Measurements from ENCODE around the gene ZC3HAV1.
"Not testable (repeated sequence)": the region's sequence is repeated elsewhere in the genome, so short reads cannot be mapped to it uniquely, and the experiment has no call there.

ZC3HAV1 gene

DNA sequence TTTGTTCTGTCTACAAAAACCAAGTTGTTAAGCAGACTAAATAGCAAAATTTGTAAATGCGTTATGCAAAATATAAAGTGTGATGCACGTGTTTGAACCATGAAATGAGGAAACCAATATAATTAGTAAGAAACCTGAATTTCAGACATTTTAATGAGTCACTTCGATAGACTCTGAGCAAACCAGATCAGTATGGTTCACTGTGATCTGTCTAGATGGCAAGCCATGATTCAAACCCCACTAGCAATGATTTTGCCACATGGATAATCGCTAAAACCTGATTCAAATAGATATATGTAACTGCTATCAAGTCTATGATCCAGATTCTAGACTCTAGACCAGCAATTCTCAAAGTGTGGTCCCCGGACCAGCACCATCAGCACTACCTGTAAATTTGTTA lies 24.8 kb downstream of the ZC3HAV1 start:
- DNase-seq = no peak

DNA sequence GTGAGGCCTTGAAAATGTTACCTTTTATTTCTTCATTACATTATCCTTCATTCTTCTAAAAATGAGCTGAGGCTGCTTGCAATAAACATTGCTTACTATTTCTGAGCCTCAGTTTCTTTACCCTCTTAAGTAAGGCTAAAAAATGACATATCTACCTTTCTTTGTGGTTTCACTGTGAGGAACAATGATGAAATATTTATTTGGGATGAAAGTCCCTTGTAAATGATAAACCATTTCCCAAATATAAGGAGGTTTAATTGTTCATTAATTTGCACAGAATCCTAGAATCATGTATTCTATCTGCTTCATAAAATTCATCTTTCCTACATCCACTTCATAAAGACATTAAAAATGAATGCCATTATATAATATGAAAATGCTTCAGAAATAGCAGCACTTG lies 27.9 kb downstream of the ZC3HAV1 start:
- no peak for DNase-seq

DNA sequence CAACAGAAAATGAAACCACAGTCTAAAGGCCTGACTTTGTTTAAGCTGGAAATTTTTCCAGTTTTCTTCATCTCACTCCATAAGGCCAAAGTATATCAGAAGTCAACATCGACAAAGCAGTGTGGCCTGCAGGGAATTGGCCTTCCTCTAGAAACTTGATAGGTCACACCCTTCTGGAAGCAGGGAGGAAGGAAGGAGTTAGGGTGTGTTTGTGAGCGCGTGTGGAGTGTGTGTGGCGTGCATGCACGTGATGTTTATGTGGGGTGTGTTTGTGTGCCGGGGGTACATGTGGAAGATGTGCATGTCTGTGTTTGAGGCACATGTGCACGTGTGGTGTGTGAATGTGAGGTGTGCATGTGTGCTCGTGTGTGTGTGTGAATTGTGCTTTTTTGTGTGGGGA lies 28.6 kb downstream of the ZC3HAV1 start:
- no peak for DNase-seq

DNA sequence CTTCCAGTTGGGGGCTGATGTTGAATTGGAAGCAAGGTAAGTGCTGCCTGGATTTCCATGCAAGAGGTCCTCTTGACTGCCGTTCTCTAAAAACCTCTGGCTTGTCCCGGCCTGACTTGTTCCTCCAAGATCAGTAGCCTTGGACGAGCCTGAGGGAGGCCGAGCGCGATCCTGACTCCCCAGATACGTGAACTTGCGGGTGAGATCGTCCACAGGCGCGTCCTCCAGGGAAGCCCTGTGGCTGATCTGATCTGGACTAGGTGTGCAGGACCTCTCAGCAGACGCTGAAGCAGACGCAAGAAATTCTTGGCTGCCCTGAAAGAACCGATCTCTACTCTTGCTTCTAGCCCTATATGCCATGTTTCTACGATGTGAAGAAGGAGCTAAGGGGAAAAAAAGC lies 29.7 kb downstream of the ZC3HAV1 start:
- DNase-seq = no peak

DNA sequence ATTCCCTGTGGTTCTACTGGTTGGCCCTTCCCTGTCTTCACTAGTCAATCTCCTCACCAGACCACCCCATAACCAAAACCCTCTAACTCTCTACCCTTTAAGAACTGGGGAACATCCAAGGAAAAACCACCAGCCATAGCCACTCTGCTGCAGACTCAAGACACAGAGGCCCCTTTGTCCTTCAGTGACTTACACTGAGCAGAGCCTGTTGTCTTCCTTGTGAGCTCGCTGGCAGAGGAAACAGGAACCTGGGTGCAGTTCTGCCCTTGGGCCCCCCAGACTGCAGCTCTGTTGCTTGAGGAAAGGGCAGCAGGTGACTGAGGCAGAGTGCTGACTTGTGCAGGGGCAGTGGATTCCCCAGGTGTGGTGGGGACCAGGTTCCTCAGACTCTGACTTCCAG lies 30.6 kb downstream of the ZC3HAV1 start:
- no peak for DNase-seq

DNA sequence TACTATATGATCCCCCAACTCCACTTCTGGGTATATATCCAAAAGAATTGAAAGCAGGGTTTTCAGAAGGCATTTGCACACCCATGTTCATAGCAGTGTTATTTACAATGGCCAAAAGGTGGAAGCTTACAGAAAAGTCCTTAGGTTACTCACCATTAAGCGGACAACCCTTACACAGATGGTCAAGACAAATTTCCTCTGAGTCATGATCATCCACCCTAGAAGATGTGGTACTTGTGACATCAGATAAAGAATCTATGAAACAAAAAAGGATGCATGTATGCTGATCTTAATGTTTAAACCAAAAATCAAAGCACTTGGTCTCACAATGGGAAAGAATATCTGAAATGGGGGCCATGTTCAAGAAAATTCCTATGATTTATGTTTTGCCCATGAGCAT lies 31.1 kb downstream of the ZC3HAV1 start:
- DNase-seq = no peak

DNA sequence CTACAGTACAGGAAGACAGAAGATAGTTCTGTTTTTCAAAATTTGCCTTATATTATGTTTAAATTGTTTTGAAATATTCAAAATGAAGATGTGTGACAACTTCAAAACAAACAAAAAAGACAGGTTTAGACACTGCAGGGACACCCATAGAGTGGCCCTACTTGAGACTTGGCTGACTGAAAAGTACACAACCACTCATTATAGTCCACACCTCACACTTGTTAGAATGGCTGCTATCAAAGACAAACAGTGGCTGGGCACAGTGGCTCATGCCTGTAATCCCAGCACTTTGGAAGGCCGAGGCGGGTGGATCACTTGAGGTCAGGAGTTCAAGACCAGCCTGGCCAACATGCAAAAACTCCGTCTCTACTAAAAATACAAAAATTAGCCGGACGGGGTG lies 31.8 kb downstream of the ZC3HAV1 start:
- DNase-seq = not testable (repeated sequence)

DNA sequence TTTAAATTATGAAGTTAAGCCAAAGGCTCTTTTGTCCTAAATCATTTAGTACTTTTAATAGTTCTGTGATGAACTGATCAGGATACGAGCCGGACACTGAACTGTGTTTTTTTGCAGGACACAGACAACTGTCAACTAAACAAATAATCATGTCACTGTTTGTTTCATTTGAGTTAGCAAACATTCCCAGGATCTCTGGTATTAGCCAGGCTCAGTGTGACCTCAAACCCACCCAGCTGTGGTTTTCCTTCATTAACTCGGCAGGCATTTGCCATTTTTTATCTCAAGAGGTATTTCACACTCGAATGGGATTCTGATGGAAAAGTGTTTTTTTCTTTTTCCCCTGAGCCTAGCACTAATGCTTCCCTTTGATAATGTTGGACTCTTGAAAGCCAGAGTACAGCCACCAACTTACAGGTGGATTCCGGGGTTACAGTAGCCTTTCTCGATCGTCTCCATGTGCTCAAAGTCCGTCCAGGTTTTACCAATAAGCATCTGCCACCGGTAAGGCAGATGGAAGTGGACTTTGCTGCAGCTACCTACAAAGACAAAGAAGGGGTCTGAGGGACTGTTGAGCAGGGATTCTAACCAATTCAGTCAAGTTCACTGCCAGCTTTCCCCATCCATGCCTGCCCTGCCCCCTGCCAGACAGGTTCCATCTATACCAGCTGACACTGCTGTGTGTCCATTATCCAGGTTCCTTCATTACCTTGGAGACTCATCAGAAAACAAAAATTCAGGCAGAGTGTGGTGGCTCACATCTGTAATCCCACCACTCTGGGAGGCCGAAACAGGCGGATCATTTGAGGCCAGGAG lies 33.4 kb downstream of the ZC3HAV1 start:
- no peak for DNase-seq

DNA sequence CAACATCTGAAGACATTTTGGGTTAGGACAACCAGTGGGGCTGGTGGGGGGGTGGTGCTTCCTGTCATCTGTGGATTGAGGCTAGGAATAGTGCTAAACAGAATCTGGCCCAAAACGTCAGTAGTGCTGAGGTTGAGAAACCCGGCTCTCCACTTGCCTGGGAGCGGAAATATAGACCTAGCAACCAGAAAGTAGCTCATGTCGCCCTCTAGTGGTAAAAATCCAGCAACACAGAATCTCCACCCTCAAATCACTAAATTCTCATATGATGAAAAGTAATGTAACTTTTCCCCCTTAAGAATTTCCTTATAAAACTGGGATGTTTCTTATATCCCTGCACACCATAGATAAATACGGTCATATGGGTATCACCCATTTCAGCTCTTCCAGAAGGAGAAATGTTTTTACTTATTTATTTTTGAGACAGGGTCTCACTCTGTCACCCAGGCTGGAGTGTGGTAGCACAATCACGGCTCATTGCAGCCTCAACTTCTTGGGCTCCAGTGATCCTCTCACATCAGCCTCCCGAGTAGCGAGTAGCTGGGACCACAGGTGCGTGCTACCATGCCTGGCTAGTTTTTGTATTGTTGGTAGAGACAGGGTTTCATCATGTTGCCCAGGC lies 34.4 kb downstream of the ZC3HAV1 start:
- DNase-seq = peak; percentile 67

DNA sequence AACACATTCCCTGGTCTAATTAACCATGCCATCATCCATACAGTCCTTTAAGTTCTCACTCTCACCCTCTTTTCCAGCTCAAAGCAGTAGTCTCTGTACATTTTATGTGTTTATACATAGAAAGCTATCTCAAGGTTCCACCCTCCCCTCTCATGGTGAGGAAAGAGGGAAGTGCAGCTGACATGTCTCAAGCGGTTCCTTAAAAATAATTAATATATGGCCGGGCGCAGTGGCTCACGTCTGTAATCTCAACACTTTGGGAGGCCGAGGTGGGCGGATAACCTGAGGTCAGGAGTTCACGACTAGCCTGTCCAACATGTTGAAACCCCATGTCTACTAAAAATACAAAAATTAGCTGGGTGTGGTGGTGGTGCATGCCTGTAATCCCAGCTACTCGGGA lies 36.7 kb downstream of the ZC3HAV1 start:
- no peak for DNase-seq

DNA sequence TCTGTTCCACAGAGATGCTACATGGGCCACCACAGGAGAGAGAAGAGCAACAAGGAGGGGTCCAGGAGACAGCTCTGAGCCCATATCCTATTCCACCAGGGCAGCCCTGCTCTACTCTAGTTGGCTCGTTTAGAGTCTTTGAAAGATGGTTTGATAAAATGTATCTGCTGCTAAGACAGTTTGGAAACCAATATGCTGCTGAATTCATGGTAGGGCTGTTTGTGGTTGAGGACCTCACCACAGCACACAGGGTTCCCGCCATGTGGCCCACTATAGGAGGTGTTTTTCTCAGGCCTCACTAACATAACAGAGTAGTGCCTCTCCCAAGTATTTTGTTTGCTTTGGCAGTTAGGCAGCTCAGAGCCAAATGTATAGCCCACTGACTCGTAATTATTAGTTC lies 37.8 kb downstream of the ZC3HAV1 start:
- no peak for DNase-seq

DNA sequence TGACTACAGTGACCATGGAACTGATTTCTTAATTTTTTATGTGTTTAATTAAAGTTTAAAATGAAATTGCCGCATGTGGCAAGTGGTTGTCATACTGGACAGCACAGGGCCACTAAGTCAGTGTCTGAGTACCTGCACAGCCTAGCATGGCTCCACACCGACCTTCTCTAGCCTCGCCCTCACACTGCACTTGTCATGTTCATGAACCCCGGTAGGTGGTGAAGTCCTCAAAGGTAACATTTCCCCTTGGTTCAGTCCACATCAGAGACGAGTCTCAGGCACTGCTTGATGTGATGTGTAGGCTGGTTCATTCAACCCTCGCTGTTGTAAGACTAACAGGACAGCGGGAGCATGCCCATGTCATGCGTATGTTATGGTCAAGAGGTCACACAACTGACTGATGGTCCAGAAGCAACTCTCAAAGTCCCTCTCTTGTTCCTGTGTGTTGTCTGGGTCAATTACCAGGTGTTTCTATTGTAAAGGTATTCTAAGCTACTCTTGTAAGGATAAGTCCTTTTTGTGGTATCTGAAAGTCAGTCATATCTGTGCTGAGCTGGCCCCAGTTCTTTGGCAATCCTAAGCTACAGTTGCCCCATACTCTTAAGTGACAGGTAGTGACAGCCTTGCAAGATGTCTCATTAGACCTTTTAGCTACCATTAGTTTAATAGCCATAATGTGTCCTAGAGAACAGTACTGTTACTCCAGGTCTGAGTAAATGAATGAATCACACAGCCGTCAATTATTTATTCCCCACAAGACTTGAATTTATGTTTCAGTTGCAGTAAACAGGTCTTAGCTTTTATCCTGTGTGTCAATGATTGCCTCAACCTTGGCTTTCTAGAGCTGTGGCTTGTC lies 40.7 kb downstream of the ZC3HAV1 start:
- no peak for DNase-seq

DNA sequence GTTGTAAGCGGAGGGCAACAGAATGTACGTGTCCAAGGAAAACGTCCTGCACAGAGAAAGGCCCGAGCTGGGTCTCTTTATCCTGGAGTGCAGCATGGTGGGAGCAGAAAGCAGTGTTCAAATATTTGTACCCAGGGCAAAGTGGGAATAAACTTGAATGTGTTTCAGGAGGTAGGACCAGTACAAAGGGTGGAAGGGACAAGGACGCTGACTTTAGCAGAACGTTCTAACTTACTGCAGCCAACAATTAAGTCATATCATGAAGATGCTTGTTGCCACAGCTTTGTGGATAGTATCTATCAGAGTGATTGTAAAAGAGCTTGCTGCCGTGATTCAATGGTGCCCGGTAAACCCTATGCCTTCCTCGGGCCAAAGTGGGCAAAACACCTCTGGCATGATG lies 43.2 kb downstream of the ZC3HAV1 start:
- no peak for DNase-seq

DNA sequence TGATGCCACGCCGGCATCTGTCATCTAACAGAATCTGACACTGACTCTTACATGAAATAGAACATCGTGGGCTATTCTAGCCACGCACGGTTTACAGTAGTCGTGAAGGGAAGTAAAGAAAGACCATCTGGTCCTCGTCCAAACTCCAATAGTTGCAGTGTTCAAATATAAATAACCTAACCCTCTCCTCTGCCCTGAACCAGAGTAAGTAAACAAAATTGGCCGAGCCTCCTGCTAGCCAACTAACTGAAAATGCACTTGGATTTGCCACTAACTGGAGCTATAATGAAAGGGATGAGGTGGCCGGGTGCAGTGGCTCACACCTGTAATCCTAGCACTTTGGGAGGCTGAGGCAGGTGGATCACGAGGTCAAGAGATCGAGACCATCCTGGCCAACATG lies 44.2 kb downstream of the ZC3HAV1 start:
- no peak for DNase-seq

DNA sequence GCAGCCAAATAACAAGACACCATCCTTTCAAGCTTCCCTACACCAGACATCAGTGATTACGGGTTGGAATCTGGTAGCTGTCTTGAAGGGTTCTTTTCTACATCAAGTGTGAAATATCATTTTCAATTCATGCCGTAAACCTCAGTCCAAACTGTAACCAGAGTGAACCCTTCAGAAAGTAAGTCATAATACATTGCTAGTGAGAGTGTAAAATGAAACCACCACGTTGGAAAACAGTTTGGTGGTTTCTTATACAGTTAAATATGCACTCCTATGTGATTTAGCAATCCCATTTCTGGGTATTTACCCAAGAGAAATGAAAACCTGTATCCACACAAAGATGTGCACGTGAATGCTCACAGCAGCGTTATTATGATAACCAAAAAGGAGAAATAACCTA lies 48.1 kb downstream of the ZC3HAV1 start:
- DNase-seq = no peak

DNA sequence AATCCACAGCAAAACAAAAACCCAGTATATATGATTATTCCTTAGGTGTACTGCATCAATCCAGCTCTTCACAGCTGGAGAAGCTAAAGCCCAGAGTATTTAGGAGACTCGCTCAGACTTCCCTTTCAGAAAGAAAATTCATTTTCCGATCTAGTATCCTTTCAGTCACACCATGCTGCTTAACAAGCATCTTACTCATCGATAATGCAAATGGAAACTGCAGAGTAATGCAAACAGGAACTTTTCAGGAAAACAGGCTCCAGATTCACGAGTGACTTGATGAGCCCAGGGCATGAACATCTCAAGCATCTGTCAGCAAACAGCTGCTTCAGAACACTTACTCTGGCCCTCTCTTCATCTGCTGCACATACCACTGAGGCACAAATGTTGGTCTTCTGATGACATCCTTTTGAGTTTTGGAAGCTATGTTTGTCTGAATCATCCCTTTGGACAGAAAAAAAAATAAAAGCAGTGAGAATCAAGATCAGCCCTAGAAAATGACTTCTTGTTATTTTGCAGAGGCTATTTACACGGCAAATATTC lies 48.8 kb downstream of the ZC3HAV1 start:
- no peak for DNase-seq

DNA sequence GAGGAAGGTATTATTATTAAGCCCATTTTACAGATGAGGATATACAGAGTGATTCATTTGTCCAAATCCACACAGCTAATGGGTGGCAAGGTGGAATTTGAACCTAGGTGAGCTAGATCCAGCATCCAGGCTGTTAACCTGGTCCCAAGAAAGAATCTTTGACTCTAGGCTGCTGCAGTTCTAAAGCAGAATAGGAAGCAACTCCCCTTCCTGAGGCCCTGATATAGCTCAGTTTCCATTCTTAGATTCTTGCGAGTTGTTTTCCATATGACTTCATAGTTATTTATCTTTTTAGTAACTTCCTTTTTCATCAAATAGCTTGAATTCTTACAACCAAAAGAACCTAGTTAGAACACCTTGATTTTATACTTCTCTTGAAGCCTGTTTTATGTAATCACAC lies 49.6 kb downstream of the ZC3HAV1 start:
- no peak for DNase-seq

DNA sequence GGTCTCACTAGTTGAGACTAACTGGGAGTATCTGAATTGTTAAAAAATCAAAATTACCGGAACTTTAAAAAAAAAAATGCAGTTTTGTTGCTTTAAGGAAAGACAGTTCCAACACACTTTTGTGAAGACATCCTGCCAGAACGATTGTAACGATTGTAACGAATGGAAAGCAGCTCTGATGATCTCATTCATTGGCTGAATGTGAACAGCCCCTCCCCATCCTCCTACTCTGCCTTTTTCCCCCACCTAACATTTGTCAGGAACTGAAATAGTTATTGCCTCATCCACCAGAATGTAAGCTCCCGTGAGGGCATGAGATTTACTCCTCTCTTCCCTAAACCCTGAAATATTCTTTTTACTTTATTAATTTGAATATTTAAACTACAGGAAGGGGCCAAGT lies 50.6 kb downstream of the ZC3HAV1 start:
- DNase-seq = peak; percentile 55

DNA sequence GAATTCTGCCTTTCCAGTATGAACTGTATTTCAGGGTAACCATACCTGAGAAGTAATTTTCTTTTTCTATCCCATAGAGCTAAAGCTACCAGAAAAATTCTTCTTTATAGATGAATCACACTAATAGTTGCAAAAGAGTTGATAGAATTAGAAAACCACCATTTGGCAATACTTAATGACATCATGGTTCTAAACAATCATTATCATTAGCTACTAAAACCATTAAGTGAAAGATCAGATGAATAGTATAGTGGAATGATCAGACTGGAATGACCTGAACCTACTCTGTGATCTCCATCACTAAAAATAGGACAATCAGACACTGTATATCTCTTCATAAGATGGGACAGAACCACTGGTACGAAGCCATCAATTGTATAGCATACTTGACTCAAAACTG lies 53.8 kb downstream of the ZC3HAV1 start:
- DNase-seq = no peak

DNA sequence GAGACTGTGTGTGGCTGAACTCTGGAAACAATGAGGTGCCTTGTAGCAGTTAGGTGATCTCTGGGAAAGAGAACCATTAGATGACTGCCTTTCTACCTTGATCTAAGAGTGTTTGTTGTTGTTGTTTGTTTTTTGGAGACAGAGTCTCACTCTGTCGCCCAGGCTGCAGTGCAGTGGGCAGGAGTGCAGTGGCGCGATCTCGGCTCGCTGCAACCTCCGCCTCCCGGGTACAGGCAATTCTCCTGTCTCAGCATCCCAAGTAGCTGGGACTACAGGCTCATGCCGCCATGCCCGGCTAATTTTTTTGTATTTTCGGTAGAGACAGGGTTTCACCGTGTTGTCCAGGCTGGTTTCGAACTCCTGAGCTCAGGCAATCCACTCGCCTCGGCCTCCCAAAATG lies 54.9 kb downstream of the ZC3HAV1 start:
- not testable (repeated sequence) for DNase-seq

DNA sequence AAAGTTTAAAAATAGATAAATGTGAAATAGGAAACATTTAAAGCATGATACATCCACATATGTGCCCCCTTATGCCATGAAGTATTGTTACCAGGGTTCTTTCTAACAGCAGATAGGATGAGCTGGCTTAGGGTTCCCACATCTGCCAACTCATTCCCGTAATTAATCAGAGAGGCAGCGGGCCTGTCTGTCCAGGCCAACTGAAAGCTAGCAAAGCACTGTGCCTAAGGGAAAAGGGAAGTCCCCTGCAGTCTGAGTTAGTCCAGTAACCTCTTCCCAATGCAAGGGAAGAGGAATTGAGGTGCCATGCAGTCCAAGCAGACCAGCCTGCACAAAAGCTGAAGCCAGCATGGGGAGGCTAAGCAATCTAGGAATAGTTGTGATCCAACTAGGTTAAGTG lies 55.4 kb downstream of the ZC3HAV1 start:
- DNase-seq = no peak

DNA sequence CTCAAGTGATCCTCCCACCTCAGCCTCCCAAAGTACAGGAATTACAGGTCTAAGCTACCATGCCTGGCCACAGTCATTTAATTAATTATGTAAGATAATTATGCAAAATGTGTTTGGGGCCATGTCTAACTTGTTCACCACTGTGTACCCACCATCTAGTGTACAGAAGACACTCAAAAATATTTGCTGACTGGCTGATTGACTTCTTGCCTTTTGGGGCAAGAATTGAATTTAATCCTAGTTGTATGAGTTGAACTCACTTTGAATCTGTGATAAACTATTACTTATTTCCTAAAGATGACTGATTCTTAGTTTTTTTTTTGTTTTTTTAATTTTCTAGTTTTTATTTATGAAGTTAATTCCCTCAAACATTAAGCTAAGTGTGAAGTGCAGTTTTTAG lies 57.9 kb downstream of the ZC3HAV1 start:
- no peak for DNase-seq

DNA sequence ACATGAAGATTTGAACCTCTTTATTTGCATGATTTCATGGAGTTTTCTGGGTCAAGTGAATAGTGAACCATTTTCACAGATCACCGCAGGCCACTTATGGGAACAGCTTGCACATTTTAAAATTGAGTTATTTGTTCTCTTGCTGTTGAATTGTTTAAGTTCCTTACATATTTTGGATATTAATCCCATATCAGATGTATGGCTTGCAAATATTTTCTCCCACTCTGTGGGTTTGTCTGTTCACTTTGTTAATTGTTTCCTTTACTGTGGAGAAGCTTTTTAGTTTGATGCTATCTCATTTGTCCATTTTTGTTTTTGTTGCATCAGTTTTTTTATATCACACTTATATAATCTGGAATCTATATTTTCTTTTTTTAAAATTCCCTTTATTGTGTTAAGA lies 59.6 kb downstream of the ZC3HAV1 start:
- DNase-seq = no peak

DNA sequence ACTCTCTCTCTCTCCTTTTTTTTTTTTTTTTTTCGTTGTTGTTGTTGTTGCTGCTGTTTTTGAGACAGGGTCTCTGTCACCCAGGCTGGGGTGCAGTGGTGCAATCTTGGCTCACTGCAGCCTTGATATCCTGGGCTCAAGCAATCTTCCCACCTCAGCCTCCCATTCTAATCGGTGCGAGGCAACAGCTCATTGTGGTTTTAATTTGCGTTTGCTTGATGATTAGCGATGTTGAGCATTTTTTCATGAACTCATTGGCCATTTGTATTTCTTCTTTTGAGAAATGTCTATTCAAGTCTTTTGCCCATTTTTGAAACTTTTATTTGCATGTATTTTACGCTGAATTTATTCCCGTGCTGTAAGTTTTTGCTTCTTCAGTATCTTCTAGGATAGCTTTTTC lies 60.4 kb downstream of the ZC3HAV1 start:
- DNase-seq = no peak
